GM18870 (cell line): ENCODE measurements around the gene AKAP7.

Source experiments
- ATAC-seq: cut with Tn5 transposase; IDR thresholded peaks from one replicate; pipeline ENCODE4 v1.9.1; 2021; ENCODE audit warnings: moderate library complexity; ENCODE audit not compliant: unreplicated experiment

The AKAP7 gene

GRCh38 chr6:131197716-131198115 lies 62.4 kb downstream of the AKAP7 start:
- no peak for ATAC-seq

GRCh38 chr6:131199568-131200272 lies 64.5 kb downstream of the AKAP7 start:
- peak; percentile 100 for ATAC-seq

- no peak for ATAC-seq
These were observed 70.4 kb downstream of the AKAP7 start for GRCh38 chr6:131205481-131206244.

- no peak for ATAC-seq
These were observed 71.4 kb downstream of the AKAP7 start for GRCh38 chr6:131206463-131207251.

- no peak for ATAC-seq
These were observed 73.5 kb downstream of the AKAP7 start for GRCh38 chr6:131208787-131209186.

GRCh38 chr6:131210469-131210868 lies 75.2 kb downstream of the AKAP7 start:
- ATAC-seq, result no peak

GRCh38 chr6:131212024-131212423 lies 76.8 kb downstream of the AKAP7 start:
- ATAC-seq, result no peak

GRCh38 chr6:131212913-131213312 lies 77.6 kb downstream of the AKAP7 start:
- no peak for ATAC-seq

- no peak for ATAC-seq
These were observed 78.3 kb downstream of the AKAP7 start for GRCh38 chr6:131213501-131213990.

- ATAC-seq, result no peak
These were observed 80.0 kb downstream of the AKAP7 start for GRCh38 chr6:131215219-131215618.

GRCh38 chr6:131216246-131216645 lies 81.0 kb downstream of the AKAP7 start:
- ATAC-seq, result no peak

GRCh38 chr6:131222773-131223172 lies 87.5 kb downstream of the AKAP7 start:
- ATAC-seq, result no peak

- ATAC-seq, result no peak
These were observed 88.1 kb downstream of the AKAP7 start for GRCh38 chr6:131223416-131223815.

- no peak for ATAC-seq
These were observed 89.9 kb downstream of the AKAP7 start for GRCh38 chr6:131225127-131225526.

- ATAC-seq, result no peak
These were observed 90.7 kb downstream of the AKAP7 start for GRCh38 chr6:131225959-131226358.

- ATAC-seq, result no peak
These were observed 91.3 kb downstream of the AKAP7 start for GRCh38 chr6:131226459-131227157.

GRCh38 chr6:131227158-131227543 lies 91.9 kb downstream of the AKAP7 start:
- ATAC-seq, result no peak

GRCh38 chr6:131231103-131231502 lies 95.8 kb downstream of the AKAP7 start:
- no peak for ATAC-seq

- ATAC-seq, result no peak
These were observed 96.6 kb downstream of the AKAP7 start for GRCh38 chr6:131231891-131232290.

GRCh38 chr6:131244942-131245341 lies 109.7 kb downstream of the AKAP7 start:
- no peak for ATAC-seq

- peak; percentile 81 for ATAC-seq
These were observed 114.9 kb downstream of the AKAP7 start for GRCh38 chr6:131250122-131250521.
